Kidney capillary endothelial cell (primary cell): Measurements from ENCODE around the gene AQP9.
A peak's percentile ranks its signal among the peaks of the same experiment; 100 is the strongest.

ENCODE experiments used
- DNase-seq: peaks from one replicate; pipeline ENCODE4 v3.0.0-alpha.2; 2018; ENCODE audit warnings: low spot score

The AQP9 gene

DNA sequence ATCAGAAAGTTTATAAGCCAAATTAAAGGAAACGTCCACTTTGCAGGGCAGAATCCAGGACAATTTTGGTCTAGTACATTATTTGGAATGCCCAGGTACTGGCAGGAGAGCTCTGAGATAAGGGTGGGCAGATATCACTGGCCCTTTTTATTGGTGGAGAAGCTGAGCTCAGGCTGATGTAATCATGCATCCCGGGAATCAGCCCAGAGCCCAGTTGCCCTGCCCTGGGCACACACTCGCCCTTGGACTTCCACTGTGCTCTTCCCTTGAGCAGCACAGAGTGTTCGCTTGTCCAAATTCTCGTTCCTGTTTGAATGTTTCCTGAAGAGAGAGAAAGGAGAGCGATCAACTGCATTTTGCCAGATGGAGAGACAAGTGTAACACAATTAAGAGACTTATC, 3.7 kb downstream of the AQP9 start:
- no peak for DNase-seq

DNA sequence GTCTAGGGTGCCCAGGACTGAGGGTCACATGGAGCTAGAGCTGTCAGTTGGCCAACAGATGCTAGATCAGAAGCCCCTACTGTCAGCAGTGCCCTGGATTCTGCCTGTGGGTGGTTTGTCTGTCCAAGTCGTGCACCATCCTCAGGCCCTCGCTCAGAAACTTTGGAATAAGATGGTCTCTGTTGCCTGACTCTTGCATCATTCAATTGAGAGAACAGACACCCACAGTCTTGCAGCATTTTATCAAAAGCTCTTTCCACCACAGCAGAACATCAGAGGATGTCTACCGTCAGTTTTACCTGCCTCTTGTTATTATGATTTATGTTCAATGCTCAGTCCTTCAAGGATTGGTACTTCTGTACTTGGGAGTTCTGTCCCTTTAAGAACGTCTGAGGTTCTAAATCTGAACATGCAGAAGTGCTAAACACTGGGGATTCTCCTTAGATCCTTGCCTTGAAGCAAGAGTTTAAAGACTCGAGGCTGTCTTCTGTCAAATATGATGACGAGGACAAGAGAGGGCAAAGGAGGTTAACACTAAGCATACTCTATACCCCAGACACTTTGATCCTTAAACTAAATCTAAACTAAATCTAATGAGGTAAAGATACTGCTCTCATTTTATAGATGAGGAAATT, 4.8 kb downstream of the AQP9 start:
- DNase-seq, result no peak

DNA sequence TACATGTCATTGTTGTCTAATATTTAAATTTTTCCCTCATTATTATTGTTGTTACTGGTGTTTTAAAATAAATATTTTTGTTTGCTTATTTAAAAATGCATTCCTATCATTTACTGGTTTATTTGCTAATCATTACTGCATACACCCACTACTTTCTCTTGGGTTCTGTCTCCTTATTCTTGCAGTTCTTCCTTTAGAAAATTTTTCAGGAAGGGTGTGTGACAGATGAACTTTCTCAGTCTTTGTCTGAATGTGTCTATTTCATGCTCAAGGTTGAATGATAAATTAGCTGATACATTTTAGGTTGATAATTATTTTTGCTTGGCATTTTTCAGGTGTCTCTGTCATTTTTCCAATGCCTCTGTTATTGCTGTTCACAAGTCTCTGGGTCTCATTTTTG, 7.4 kb downstream of the AQP9 start:
- DNase-seq, result no peak

DNA sequence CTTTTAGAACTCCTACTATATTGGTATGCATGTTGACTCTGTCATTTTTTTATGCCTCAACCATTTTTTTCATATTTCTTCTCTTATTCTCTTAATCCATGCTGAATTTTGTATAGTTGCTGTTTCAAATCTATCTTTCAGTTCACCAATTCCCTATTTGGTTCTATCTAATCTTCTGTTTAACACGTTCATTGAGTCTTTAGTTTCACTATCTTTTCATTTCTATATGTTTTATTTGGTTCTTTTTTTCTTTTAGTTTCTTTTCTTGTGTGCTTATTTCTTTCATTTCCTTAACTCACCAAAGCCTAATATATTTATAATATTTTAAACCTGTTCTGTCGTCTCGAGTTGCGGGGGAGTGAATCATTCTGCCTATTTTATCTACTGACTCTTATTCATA, 8.0 kb downstream of the AQP9 start:
- DNase-seq, result no peak

DNA sequence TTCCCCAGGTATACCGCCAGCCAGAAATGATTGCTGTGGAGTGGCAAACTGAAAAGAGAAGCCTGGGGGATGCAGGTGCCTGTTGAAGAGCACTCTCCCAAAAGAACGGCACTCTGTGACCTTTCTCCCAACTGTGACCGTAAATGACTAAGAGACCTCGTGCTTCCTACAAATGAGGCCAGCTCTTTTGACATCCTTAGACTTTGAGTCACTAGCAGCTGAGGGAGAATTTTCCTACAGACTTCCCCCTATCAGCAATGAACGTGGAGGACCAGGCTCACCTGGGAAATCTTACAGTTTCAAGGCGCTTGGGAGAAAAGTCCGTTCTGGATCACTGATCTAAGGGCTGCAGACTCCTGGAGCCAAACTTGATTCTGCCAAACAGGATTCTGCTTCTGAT, 8.6 kb downstream of the AQP9 start:
- peak; percentile 1 for DNase-seq

DNA sequence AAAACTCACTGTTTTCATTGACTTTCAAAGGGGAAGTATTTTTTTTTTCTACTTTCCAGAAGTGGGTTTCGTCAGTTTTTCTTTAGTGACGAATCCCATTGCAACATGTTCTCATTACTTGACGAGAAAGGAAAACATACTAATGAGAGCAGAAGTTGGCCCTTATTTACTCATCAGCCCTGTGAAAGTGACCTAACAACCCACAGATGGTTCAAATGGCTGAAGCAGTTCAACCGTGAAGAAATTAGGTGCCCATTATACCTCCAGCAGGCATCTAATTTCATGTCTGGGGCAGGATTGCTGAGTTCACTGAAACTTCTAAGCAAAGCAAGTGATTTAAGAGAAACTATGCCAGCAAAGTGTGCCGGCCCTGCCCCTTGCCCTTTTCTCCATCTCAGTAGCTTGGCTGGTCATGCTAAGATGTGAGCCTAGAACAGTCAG, 9.0 kb downstream of the AQP9 start:
- DNase-seq, result no peak

DNA sequence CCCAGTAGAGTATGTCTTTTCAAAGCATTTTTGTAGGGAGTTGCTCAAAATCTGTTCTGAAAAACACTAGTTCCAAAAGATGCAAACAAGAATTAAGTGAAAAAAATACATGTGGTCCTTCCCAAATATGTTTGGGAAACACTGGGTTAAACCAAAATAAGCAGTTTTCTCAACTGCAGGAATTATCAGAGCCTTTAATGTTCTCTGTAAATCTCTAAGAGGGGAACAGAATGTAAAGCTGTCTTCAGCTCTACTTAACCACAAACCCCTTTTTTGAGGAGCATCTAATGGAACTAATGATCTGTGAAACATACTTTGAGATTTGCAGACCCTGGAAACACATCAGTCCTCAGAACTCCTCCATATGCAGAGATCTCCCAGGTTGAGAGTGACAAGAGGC, 9.9 kb downstream of the AQP9 start:
- no peak for DNase-seq

DNA sequence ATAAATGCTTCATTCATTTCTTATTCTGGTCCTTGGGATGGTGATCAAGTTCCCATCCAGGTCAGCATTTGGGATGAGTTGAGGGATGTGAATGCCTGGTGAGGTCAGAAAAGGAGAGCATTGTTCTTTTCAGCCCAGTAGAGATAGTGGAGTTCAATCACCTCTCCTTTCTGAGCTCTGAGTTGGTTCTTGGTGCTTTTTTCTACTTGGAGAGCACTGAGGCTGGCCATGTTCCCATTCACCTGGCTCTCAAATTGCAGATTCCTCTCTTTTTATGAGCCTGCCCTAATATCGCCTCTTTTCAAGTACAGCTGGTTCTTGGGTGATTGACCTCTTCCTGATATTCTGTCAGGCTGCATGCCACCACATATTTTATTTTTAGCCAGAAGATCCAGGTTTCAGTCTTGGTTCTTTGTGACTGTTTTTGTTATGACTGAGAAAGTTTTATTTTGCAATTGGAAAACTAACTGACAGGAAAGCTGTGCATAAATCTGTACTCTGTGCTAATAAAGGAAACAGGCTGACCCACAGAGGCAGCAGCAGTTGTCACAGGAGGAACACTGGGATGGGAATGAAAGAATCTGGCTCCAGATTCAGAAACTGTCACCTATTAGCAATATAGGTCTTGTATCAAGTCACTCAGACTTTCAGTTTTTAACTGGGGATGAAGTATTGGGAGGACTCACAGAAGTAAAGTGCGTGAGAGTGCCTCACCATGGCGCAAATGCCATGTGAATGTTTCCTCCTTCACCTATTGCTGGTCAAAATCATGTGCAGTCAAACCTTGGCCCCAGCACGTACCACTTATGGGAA, 10.7 kb downstream of the AQP9 start:
- no peak for DNase-seq

DNA sequence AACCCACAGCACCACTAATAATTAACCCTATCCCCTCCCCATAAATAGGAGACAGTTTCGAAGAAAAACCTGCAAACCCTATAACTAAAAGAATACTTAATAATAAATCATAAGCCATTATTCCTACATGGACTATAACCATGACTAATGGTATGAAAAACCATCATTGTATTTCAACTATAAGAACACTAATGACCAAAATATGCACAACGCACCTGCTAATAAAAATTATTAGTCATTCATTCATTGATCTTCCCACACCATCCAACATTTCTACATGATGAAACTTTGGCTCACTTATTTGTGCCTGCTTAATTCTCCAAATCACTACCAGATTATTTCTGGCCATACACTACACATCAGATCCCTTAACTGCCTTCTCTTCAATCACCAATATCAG, 16.6 kb downstream of the AQP9 start:
- no peak for DNase-seq

DNA sequence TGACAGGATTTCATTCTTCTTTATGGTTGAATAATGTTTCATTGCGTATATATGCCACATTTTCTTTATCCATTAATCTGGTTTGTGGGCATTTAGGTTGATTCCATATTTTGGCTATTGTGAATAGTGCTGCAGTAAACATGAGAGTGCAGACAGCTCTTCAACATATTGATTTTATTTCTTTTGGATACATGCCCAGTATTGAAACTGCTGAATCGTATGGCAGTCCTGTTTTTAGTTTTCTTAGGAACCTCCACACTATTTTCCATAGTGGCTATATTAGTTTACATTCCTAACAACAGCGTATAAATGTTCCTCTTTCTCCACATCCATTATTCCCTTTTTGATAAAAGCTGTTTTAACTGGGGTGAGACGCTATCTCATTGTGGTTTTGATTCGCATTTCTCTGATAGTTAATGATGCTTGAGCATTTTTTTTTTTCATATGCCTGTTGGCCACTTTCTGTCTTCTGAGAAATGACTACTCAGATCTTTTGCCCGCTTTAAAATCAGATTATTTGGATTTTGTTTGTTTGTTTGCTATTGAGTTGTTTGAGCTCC, 21.7 kb downstream of the AQP9 start:
- DNase-seq, result no peak

DNA sequence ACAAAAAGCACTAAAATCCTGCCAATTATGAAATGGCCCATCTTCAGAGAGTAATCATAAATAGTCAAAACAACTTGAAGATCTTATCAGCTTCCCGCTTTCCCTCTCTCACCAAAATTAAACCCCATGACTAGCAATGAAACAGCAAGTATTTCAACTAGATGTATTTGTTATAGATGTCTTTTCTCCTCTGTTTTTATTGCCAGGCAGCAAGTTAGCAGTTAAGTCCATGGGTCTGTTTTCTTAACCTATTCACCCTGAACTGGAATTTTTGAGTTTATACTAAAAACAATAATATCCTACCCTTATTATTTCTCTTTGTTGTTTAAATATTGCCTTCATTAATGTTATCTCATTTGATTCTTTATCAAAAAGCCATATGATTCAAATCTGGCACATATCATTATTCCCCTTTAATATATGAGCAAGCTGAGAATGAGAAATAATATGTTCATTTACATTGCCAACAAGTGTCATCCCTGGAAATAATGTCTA, 23.3 kb downstream of the AQP9 start:
- no peak for DNase-seq

DNA sequence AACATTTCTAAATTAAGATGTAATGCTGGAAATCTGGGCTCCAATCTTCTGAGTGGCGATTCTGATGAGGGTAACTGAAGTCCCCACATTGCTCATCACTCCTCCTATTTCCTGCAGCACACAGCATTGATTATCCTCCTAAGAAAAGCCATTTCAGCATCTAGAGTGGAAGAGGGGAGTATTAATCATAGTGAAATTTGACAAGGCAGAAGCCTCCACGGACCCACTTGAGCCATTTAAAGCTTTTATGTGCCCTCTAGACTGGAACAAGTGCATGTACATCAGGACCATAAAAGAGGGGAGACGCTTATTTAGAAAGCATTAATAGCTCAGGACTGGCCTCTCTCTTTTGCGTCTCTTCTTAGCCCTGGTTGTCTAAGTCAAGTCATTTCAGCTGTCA, 25.8 kb downstream of the AQP9 start:
- no peak for DNase-seq

DNA sequence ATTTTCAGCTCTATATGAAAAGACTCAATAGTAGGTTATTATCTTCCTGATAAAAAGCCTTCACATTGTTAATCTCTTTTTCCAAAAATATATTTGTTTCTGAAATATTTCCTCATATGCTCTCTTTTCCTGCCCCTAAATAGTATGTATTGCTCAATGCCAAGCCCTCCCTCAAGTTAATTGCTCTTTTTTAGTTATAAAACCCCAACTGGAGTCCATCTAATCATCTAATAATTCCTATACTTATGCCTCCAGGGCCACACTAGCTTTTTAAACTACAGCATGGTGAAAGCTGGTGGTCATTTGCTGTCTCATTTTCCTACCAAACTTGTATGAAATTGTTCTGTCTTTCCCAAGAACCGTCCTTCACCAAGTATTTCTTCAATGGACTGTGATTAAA, 26.7 kb downstream of the AQP9 start:
- DNase-seq, result no peak

DNA sequence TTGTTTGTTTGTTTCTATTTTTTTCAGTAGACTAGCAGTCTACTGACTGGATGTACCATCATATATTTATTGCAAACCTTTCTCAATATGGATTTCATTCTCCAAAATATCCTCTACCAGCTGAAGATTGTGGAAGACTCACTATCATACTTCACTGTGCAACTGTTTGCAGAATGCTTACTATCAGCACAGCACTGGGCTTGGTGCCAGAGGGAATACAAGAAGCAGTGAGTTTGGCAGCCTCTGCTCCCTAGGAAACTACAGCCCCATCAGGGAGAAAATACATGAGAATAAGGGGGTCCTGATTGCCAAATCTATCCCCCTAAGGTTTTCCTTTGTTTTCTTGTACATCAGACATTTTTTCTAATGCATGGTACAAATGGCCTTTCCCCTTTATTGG, 27.5 kb downstream of the AQP9 start:
- no peak for DNase-seq

DNA sequence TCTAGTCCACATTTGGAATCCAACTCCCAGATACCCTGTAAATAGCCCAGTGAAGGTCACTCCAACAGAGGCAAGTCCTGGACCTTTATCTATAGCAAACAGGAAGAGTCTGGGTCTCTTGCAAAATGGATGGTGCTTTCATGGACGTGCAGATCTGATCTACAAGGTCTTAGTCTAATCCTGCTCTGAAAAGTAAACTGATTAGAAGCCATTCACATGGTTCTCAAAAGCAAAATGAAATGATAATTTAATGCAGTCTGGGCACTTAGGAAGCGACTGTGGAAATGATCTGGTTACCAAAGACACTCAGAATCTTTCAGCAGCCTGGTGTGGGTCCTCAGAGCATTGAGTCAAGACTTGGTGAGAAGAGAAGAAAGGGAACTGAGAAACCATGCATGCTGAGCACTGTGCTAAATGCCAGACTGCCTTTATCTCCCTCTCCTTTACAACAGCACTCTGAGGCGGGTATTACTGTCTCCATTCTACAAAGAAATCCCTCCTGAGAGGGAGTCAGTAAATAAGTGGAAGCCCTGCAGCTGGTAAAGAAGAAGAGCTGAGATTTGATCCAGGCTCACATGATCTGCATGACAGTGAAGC, 29.0 kb downstream of the AQP9 start:
- DNase-seq, result no peak

DNA sequence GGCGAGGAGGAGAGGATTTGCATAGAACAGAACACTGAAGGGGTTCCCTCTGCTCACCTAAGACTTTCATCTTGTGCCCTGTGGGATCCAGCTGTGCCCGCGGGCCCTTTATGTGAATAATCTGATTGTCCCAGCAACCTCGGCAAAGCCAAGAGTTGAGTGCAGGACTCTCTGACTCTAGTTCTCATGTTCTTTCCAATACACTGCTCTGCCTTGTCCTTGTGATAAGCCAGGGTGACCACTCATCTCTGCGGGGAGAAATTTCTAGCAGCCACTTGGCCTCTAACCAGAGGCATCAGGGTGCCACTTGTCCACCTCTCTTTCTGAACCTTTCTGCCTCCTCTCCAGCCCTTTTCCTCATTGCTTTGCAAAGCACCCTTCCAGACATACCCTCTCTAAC, 31.8 kb downstream of the AQP9 start:
- DNase-seq, result no peak

DNA sequence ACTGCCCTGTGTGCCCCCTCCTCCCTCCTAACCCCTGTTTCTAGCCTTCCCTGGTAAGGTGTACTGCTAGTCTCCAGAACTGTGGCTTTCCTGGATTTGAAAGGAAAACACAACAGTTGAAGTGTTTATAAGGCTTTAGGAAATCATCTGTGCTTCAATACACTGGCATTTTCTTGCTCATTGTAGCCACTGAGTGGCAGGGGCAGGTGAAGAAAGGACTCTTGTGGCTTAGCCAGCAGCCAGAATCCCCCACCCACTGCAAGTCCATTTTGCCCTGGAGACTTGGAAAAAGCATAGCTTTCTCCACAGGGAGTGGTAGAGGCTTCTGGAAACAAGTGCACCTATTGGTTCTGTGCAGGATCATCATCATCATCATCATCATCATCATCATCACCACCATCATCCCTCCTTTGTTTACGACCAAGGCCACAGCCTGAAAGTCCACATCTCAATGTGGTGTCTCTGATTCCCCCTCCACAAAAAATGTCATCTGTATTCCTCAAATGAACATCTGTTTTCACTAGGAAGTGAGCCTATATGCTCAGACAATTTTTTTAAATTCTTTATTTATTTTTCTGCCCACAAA, 33.4 kb downstream of the AQP9 start:
- DNase-seq, result no peak

DNA sequence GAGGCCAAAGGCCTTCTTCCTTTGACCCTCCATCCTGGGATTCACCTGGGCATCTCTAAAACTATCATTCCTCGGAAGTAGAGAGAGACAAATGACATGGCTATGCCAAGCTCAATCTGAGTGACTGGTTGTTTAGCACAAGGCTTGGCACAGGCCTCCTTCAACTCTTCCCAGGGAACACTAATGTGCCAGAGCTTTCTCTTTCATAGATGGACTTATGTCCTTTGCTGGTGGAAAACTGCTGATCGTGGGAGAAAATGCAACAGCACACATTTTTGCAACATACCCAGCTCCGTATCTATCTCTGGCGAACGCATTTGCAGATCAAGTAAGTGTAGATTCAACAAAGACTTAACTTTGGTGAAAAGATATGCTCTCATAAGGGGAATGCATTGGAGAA, 36.5 kb downstream of the AQP9 start:
- no peak for DNase-seq

DNA sequence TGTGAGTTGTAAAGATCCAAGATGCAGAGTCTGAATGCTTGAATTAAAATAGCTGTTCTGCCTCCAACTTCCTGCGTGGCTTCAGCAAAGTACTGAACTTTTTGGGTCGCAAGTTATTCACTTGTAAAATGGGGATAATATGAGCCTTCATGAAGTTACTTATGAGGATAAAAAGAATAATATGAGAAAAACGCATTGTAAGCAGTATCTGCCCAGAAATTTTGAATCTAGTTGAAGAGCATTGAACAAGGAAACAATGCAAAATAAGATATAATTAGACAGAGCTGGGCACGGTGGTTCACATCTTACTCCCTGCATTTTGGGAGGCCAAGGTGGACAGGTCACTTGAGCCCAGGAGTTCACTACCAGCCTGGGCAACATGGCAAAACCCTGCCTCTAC, 37.8 kb downstream of the AQP9 start:
- no peak for DNase-seq

DNA sequence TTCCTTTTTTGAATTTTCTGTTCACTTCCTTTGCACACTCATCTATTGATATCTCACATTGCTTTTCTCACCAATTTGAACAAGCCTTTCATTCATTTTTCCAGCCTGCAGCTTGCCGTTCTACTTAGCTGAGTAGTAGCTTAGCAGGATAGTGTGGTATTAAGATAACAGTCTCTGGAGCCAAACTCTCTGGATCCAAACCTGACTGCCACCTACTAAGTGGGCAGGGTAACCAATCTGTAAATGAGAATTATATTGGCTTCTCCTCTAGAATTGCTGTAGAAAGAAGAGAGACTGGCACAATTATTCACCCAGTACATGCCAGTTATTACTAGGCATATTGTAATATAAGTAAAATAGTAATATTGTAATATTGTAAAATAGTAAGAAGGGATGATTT, 40.5 kb downstream of the AQP9 start:
- DNase-seq, result no peak

DNA sequence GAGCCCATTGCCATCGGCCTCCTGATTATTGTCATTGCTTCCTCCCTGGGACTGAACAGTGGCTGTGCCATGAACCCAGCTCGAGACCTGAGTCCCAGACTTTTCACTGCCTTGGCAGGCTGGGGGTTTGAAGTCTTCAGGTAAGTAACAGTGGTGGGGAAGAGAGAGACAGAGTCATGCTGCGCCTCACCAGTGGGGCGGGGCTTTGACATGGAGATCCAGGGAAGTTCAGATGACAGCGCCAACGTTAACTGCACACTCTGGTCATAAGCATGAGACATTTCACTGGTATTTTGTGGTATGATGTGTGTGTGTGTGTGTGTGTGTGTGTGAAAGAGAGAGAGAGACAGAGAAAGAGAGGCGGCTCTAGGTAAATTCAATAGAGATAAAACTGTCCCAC, 41.0 kb downstream of the AQP9 start:
- DNase-seq, result no peak

DNA sequence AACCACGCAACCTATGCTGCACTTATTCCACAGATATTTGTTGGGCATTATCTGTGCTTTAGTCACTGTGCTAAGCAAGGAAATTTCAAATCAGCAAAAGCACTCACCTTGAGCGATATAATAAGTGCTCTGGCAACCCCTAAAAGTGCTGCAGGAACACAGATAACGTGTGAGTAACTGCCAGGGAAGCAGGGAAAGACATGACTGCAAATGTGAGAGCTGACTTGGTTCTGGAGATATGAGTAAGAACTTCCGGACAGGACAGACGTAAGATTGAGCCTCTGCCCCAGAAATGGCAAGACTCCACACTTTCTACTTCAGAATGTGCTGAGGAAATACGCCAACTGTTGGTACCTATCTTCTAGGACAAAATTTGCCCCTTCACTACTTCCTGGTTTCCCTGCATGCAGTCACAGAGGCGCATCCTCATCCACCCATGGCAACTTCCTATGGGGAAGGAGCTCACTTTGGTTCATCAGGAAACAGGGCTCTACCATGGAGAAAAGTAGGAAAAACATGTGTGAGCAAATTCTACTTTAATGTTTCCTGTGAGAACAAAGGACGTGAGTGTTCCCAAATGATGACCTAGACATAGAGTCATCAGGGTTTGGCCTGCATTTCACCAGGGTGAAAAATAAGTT, 41.7 kb downstream of the AQP9 start:
- peak; percentile 95 for DNase-seq
